ENCODE data around the gene PPP4R3A.

GRCh38 chr14:91506226-91506625 is 3.9 kb downstream of the PPP4R3A start:
- TF ChIP-seq SUZ12 (IDR thresholded peaks at IDR 0.05; ENCODE audit: extremely low read depth, insufficient read depth, insufficient read length) = no peak
- no peak for TF ChIP-seq YY1 (IDR thresholded peaks at IDR 0.05; ENCODE audit: insufficient read depth, insufficient read length)

All from NT2/D1 (cell line).